B cell (primary cell): ENCODE data around the gene ACSM3.
"Not testable (repeated sequence)": the region's sequence is repeated elsewhere in the genome, so short reads cannot be mapped to it uniquely, and the experiment has no call there.

Source experiments
- EZH2 ChIP-seq: IDR thresholded peaks from 2 replicates; pipeline ENCODE4 v1.6.1; 2012; ENCODE audit warnings: borderline replicate concordance, low read depth, mild to moderate bottlenecking, moderate library complexity, low read length; ENCODE audit not compliant: insufficient read depth, poor library complexity, severe bottlenecking
- TF ChIP-seq, protein P1 (sequence below): fragments of 200-600 bp; IDR thresholded peaks from one replicate; pipeline ENCODE4 v1.8.0; 2022; ENCODE audit warnings: antibody characterized with exemption, mild to moderate bottlenecking

DNA sequence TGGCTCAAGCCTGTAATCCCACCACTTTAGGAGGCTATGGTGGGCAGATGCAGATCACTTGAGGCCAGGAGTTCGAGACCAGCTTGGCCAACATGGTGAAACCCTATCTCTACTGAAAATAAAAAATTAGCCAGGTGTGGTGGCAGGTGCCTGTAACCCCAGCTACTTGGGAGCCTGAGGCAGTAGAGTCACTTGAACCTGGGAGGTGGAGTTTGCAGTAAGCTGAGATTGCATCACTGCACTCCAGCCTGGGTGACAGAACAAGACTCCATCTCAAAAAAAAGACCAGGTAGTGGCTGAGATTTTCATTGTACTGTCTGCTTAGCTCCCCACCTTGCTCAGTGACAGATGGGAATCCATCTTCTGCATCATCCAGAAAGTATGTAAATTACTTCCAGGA is 634 bp downstream of the ACSM3 start:
- TF ChIP-seq, protein P1, sequence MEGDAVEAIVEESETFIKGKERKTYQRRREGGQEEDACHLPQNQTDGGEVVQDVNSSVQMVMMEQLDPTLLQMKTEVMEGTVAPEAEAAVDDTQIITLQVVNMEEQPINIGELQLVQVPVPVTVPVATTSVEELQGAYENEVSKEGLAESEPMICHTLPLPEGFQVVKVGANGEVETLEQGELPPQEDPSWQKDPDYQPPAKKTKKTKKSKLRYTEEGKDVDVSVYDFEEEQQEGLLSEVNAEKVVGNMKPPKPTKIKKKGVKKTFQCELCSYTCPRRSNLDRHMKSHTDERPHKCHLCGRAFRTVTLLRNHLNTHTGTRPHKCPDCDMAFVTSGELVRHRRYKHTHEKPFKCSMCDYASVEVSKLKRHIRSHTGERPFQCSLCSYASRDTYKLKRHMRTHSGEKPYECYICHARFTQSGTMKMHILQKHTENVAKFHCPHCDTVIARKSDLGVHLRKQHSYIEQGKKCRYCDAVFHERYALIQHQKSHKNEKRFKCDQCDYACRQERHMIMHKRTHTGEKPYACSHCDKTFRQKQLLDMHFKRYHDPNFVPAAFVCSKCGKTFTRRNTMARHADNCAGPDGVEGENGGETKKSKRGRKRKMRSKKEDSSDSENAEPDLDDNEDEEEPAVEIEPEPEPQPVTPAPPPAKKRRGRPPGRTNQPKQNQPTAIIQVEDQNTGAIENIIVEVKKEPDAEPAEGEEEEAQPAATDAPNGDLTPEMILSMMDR = not testable (repeated sequence)
- TF ChIP-seq EZH2 = not testable (repeated sequence)
